ENCODE results near the gene MAN1A1.

DNA sequence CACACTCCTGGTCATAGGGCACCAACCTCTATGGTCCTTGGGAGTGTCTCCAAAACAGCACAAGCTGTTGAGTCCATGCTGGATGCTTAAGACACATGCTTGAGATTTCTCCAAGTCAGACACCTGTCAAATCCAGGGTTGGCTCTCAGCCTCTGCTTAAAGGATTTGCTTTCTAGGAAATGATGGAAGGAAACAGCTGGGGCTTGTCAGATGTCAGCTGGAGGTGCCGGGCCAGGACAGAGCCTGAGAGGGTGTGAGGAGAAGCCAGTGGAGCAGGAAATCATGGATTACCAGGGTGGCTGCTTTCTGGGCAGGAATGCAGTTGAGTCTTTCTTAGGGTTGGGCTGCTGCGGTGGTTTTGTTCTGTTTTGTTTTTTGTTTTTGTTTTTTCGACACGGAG is 188.1 kb downstream of the MAN1A1 start:
- TF ChIP-seq EP300 (IDR thresholded peaks at IDR 0.05) (no peak), POLR2AphosphoS5 (IDR thresholded peaks at IDR 0.05) (no peak), POLR2A (IDR thresholded peaks at IDR 0.05) (no peak)
- TF ChIP-seq, protein P1, sequence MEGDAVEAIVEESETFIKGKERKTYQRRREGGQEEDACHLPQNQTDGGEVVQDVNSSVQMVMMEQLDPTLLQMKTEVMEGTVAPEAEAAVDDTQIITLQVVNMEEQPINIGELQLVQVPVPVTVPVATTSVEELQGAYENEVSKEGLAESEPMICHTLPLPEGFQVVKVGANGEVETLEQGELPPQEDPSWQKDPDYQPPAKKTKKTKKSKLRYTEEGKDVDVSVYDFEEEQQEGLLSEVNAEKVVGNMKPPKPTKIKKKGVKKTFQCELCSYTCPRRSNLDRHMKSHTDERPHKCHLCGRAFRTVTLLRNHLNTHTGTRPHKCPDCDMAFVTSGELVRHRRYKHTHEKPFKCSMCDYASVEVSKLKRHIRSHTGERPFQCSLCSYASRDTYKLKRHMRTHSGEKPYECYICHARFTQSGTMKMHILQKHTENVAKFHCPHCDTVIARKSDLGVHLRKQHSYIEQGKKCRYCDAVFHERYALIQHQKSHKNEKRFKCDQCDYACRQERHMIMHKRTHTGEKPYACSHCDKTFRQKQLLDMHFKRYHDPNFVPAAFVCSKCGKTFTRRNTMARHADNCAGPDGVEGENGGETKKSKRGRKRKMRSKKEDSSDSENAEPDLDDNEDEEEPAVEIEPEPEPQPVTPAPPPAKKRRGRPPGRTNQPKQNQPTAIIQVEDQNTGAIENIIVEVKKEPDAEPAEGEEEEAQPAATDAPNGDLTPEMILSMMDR (IDR thresholded peaks at IDR 0.05): no peak

All from suprapubic skin (tissue), 4 donors.